ENCODE measurements around the gene ZNF101.

Gene ZNF101

GRCh38 chr19:19721896-19722295, 53.3 kb downstream of the ZNF101 start:
- DNase-seq: no peak

DNA sequence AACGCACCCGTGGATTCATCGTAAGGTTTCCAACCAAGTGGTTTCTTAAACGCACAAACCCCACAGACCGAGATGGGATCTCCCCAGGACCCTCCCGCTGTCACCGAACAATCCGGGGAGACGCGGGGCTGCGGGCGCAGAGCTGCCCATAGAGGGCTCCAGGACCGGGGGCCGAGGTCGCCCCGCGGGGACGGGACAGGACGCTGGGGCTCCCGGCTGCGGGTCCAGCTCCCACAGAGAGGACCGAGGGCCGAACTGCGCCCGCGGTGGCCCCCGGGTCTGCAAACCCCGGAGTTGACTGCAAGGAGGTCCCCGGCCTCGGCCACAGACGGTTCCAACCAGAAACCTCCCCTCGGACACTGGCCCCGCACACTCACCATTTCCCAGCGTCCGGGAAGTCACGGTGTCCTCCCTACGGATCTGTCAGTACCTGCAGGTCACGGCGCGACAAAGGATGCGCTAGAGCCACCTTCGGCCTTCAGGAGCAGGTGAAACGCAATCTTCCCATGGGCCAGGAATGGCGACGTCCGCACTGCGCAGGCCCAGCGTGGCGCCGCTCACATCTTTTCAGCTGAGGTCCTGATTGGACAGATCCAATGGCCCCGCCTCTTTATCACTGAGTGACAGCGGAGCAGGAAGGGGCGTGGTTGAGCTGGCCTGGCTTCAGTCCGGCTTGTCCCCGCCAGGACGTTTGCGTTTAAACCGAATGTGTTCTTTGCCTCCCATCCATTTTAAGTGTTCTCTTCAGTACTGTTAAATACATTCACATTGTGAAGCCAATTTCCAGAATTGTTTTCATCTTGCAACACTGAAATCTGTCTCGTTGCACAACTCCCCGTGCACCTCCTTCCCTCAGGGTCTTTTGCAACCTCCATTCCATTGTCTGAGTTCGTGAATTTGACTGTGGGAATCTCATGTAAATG, 64.2 kb downstream of the ZNF101 start, which contains the start of gene ZNF14:
ZNF14 (minus strand) TSS at position 534 of the 923 bp plus-strand sequence; CDS start at position 380, 154 bp downstream.
- peak; percentile 83 for DNase-seq
